Activated CD8-positive, alpha-beta memory T cell treated with anti-CD3 and anti-CD28 coated beads for 24 hours (primary cell): ENCODE results near the gene APOBEC2.
A peak's percentile ranks its signal among the peaks of the same experiment; 100 is the strongest.

Source experiments
- DNase-seq: peaks from one replicate; pipeline ENCODE4 v3.0.0-alpha.2; 2020

Gene APOBEC2

DNA sequence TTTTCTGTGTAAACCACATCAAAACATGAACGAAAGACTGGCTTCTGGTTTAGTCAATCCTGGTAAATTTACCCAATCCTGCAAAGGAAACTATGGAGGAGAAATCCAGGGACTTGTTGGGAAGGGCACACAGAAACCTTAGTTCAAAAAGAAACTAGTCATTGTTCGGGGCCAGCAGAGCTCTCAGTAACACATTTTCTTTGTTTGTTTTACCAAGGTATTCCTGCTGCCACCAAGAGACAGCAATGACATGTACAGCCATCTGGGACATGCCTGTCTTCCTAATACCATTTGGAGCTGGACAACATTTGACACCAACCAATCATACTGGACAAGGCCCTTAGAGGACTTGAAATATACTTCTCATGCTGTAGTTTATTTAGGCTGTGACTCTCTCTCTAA lies 10.9 kb downstream of the APOBEC2 start:
- DNase-seq = no peak

DNA sequence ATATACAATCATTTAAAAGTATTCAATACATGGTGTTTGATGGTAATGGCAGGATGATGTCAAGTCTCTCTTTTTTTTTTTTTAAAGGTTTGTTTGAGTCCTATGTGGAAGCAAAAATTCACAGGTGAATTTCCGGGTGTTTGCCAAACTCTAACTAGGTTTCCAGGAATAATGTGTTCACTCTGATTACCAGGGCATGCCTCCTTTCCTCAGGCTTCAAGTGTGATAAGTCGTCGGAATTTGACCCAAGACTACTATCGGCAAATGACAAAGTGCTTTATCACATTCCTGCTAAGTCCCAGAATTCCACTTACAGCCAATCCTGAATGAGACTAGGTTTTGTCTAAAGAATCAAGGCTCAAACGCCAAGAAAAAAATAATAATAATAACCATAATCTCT lies 11.8 kb downstream of the APOBEC2 start:
- no peak for DNase-seq

DNA sequence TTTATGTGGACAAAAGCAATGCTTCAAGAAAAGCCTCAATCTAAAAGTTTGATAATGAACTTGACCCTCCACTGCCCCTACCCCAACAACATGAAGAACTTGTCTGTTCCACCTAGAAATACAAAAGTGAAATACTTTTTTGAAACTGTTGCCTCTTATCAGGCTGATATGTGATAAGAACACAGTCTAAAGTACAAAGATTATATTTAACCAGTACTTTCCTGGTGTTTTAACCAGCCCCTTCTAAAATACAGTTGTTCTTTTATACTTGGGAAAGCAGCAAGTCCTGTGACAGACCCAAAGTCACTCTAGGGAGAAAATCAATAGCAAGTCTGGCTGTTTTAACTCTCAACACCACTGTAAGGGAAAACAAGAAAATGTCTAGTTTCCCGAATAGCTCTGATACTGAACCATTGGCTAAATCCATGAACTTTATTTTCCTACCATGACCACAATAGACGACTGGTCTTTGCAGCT lies 12.6 kb downstream of the APOBEC2 start:
- DNase-seq = no peak

DNA sequence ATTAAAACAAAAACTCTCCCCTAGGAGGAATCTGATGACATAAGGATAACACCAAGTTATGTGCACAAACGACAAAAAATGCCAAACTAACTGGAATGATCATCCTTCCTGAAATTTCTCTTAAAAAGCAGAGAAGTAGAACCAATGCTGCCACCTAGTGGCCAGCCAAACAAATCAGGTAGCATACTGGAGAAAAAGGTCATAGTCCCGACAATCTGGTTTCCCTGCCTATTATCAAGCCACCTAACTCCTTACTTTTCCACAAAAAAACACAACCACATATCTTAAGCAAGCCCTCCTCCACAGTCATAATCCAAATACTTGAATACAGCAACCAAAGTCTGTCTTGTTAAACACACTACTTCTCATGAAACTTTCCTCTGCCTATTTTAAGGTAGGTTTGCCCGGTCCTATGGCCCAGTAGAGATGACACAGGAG lies 13.9 kb downstream of the APOBEC2 start:
- DNase-seq = peak; percentile 76

DNA sequence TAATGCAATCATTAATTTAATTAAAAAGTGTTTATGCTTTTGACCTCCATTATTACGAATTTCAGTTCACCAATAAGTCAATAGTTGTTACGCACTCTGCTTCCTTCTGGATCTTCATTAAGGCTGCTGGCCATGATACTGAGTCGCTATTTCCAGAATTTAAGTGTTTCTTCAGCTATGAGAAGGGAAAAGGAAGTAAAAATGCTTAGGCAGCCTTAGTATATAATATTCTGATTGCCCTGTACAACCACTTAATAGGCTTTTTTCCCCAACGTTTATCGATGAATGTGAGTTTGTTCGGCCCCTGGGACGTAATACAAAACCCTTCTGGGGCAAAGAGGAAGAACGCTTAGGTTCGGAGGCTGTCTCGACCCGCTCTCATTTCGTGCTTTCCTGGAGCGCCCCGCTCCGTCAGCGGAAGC lies 18.5 kb downstream of the APOBEC2 start:
- no peak for DNase-seq

DNA sequence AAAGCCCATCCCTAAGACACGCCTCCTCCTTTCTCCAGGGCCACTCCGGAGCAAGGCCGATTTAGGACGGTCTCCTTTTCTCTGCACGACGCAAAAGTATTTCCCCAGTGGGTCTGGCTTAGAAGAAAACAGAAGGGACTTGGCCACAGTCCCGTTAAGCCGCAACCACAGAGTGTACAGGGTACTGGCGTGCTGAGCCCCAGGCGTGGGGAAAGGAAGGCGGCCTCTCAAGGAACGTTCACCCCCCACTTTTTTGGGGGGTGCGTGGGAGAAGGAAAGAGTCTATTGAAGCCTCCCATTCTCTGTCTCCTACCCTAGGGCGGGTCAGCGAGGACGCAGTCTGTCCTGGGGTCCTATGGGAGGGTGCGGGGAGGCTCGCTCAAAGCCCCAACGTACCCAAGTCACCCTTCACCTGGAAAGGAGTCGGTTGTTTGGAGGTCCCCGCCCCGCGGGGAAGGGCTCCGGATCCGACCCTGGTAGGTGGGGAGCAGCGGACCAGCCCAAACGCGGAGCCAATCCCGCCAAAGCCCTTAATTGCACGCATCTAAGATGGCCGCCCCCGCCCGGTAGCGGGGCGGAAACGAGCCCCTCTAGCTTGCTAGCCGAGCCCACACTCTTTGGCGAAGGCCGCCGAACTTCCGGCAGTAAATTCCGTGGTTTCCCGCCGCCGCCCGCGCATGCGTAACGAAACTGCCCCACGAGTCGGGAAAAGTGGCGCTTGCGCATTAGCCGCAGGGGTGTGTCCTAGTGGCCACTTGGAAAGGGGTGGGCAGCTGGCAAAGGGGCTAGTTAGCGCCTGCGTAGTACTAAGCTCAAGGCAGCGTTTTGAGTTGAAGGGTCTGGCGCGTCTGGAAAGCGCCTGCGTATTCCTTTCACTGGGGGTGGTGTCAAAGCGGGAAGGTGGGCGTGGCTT lies 19.2 kb downstream of the APOBEC2 start, which contains the start of gene OARD1:
OARD1 (minus strand) TSS at position 434 of the 913 bp plus-strand sequence. CDS start 722 bp downstream, outside the sequence.
- peak; percentile 100 for DNase-seq

DNA sequence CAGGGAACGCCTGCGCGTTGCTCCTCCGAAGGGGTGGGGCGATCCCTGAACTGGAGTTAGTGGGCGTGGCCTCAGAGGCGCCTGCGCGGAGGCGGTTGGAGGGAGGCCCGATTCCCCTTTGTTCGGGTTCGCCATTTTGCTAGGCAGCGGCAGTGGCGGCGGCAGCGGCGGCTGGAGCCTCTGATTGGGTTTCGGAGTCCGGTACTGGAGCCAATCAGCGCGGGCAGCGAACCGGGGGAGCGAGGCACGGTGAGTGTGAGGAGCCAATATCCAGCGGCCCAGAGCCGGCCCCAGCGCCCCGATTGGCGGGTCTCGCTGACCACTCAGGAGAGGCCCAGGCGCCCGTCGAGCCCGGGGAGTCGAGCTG lies 19.8 kb downstream of the APOBEC2 start, which contains the start of gene NFYA:
NFYA (plus strand) TSS at position 139 of the 367 bp plus-strand sequence. CDS start 6,116 bp downstream, outside the sequence.
- DNase-seq = peak; percentile 100

DNA sequence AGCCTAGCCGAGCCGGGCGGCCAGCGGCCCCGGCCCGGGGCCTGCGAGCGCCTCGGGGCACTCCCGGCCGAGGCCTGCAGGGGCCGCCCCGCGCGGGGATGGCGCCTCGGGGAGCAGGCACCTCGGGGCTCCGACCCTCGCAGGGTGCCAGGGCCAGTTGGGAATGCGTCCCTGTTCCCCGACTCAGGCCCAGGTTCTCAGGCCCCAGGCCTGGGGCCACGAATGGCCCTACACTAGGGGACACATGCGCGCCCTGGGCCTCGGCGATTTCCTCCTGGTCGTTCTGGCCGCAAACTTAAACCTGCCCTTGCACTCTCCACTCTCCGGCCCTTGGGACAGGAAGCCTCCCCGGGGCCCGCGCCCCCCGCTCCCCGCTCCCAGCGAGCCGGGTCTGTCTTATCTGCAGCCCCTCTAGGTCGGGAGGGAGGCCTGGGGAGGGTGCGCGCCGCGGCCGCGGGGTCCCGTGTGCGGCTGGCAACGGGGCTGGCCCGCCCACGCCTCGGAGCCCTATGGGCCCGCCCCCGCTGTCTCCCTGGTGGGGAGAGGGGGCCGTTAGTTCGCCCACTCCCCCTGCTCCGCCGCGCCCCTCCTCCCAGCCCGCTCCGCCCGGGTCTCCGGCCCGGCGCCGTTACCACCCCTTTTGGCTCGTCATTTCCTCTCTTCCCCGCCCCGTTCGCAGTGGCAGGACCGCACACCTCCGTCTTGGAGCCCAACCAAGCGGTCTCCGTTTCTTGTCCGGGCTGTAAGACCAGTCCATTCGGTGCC lies 20.4 kb downstream of the APOBEC2 start:
- peak; percentile 88 for DNase-seq

DNA sequence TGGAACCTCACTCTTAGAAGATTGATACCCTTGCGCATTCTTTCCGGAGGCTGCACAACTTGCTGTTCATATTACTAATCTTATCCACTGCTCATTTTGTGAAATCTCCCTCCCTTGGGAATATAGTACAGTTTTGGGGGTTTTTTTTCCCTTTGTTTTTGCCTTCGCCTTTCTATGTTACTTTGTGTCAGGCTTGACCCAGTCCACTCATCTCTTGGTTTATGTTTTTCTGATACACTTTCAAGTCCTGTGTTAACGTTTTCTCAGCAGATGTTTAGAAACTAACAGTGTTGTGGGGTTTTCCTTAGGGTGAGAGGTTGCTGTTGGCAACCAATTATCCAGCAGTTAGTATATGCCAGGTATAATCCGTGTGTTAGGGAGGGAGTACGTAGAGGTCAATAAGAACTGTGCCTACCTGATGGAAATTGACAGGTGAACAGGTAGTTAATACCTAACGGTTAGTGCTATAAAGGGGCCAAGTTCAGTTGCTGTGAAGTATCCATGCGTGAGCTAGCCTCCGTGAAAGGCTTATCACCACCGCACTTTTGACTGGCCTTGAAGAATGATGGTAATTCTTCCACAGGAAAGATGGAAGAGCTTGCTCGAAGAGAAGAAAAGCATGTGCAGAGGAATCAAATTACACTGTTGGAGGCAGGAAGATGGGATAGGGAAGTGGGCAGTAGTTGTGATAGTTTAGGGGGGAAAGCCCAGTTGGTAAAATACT lies 21.1 kb downstream of the APOBEC2 start:
- DNase-seq = no peak

DNA sequence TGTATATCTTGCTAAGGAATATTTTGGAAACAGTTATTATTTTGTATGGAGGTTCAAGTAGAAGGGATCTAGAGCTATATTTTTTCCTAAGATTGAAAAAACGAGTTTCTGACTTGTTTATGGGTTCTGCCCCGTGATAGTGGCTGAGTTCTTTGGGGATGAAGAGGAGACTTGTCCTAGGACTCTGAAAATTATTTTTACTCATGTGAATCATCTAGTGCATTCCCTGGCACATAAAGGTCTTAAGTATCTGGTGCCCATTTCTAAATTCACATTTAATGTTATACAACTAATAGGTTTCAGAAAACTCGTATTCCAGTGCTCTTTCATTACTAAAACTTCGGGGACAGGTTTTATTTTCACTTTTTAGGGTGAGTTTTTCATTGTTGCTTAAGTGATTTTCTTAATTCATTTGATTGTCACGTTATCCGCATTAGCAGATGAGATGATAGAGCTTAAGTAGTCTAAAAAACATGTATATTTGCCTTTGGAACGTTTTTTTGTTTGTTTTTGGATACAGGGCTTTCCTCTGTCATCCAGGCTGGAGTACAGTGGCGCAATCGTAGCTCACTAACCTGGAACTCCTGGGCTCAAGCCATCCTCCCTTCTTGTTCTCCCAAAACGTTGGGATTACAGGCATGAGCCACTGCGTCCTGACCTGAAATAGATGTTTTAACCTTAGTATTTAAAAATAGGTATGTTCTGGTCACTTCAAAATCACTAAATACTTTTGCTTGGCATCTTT lies 21.9 kb downstream of the APOBEC2 start:
- DNase-seq = no peak

DNA sequence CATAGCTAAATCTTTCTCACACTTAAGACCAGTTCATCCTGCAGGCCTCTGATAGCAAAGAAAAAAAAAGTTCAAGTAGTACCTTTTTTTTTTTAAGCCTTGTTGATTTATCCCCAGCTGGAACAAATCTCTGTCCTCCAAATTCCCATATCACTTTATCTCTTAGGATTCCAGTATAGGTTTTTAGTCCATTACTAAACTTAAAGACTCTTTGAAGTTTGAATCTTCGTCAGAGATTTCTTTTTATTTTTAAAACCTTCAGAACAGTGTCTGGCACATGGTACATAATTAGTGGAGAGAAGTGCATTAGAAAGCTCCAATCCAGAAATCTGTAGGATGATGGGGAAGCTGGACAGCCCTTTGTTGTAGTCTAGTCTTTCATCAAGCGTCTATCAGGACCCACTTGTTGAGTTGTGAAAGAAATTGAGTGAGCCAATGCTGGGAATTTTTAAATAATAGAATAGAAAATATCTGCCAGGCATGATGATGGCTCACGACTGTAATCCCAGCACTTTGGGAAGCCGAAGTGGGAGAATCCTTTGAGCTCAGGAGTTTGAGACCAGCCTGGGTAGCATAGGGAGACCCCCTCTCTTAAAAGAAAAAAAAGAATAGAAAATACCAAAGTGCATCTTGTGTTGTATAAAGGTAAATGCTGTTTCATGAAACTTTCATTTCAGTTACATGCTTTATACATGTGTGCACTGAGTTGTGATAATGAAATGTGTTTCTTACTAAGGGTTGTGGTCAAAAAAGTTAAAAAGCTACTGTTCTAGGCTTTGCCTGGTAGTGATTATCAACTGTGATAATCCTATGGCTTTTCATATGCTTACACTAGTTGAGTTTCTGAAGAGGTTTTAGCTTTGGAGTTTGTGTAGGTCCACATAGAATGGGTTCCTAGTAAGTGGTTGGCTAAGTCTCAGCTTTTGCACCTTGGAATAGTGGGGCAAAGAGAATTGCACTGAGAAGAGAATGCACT lies 22.9 kb downstream of the APOBEC2 start:
- no peak for DNase-seq

DNA sequence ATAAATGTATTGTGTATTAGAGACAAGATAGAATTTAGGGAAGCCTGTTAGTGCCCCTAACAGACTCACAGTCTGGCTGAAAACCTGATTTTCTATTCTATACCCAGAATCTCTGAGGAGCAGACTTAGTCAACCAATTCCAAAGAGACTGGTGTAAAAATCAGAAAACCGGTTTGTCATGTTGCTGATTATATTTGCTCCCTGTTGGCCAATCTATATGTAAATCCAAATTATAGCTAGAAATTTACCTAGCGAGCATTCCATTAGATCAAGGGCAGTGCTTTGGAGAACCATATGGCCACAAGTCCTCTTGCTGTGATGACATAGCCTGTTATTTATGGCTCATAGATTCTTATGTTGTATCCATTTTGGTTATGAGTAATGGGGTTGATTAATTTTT lies 24.5 kb downstream of the APOBEC2 start:
- no peak for DNase-seq

DNA sequence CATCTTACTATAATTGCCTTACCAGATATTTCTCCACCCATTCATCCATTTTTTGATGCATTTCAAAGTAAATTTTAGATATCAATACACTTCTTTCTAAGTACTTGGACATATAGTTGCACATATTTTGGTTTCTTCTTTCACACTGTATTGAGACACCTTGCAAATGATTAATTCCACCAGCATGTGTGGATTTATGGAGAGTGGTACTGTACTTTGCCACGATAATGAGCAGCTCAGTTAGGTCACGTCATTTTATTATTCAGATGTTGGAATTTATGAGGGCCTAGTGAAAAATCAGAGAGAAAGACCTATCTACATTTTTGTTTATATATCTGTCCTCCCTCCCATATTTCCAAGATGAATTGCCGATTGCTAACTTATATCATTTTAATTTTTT lies 25.1 kb downstream of the APOBEC2 start:
- DNase-seq = no peak

DNA sequence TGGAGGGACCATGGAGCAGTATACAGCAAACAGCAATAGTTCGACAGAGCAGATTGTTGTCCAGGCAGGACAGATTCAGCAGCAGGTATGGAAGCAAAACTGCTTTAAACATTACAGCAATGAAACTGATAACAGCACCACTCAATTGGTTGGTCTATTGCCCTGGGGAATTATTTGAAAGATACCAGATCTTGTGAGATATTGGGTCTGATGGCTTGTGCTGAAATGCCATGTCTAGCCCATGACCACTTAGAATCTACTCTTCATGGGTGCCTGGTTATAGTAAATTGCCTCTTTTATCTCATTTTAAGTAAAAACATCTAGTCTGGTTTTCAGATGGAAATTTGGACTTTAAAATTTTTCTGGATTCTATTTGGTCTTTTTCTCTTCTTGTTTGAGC lies 26.1 kb downstream of the APOBEC2 start:
- DNase-seq = no peak

DNA sequence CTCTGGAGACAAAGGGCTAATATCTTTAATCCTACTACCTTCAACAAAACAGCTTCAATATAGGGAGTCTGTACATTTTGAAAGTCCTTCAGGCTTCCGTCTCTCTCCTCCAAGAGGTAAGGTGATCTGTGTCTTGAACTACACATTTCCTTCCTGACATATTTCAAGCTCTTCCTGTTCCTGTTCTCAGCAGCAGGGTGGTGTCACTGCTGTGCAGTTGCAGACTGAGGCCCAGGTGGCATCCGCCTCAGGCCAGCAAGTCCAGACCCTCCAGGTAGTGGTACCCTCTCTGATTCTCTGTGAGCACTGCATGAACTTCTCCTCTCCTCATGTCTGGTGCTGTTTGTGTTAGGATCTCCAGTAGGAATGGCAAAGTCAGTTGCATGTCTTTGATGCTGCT lies 27.6 kb downstream of the APOBEC2 start:
- DNase-seq = no peak

DNA sequence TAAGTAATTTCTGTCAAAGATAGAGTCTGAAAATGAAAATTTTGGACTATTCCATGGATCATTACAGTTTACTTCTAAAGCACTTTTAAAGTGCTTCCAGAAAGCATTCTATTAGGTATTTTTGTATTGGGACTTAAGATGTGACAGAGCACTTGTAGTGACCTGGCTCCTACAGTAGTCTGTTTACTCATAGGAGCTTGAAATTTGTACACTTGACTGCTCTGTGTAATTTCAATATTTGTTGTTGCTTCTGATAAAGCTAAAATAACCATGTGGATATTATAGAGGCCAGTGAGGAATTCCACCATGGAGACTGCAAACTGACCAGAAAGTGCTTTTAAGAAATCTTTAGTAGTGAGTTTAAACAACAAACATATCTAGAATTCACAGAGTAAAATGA lies 30.1 kb downstream of the APOBEC2 start:
- DNase-seq = no peak

DNA sequence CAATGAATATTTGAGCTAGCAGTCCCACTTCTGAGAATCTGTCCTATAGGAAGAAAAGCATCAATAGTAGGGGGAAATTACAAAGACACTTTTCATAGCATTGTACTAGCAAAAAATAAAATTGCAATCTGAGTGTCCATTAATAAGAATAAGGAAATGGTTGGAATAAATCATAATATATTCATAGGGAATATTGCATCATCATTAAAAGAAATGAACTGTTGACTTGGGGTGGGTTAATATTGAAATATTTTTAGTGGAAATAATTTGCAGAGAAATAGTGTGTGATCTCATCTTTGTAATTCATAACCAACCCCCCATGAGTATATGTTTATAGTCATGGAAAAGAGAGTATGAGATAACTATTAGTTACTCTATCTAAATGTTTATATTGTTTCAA lies 32.2 kb downstream of the APOBEC2 start:
- no peak for DNase-seq

DNA sequence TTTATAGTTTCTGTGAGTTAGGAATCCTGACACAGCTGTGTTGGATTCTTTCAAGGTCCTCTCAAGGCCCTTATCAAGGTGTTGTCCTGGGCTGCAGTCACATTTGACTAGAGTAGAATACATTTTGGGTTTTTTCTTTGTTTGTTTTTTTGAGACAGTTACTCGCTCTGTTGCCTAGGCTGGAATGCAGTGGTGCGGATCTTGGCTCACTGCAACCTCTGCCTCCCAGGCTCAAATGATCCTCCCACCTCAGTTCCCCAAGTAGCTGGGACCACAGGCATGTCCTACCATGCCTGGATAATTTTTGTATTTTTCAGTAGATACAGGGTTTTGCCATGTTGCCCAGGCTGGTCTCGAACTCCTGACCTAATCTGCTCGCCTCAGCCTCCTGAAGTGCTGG lies 35.4 kb downstream of the APOBEC2 start:
- DNase-seq = no peak

DNA sequence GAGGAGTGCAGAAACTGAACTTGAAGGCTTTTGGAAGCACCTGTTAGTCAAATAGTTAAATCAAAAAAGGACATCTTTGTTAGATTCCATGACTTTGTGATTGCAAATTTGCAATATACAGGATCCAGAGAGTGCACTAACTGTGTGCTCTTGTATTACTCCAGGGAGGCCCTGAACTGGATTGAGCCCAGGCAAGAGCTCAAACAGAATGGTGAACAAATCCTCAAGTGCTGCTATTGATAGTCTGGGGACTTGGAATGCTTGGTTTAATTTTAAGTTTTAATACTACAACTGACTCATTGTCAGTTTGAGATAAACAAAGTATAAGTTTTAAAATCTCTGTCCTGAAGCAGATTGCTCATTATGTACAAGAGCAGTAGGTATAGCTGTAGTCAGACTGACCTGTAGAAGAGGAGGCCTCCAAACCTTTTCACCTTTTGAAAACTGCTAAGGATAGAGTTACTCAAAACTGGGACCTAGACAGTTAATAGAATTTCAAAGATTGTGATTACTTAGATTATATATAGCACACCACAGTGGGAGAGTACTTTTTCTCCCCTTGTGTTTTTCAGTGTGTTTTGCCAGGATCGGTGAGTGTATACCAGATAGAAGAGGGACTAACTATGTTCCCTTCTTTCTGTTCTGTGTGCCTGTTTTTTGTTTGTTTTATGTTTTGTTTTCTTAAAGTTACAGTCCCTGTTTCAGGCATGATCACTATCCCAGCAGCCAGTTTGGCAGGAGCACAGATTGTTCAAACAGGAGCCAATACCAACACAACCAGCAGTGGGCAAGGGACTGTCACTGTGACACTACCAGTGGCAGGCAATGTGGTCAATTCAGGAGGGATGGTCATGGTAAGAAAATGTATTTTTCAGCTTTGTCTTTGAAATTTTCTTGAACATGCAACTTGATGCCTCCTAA lies 38.1 kb downstream of the APOBEC2 start:
- no peak for DNase-seq
